PC-3 (cell line): Measurements from ENCODE around the gene CRTAC1.

Source experiments
- EZH2 ChIP-seq: fragments of 300-600 bp; sonication (generic); IDR thresholded peaks from one replicate; pipeline ENCODE4 v1.6.1; 2017; ENCODE audit warnings: antibody characterized with exemption, mild to moderate bottlenecking, low read length; ENCODE audit not compliant: unreplicated experiment
- TF ChIP-seq, protein P1 (sequence below): fragments of 300-600 bp; sonication (generic); conservative IDR thresholded peaks from 2 replicates; pipeline ENCODE4 v1.5.1; 2017; ENCODE audit warnings: antibody characterized with exemption, low read depth, mild to moderate bottlenecking, low read length

GRCh38 chr10:97913193-97913592 lies 117.2 kb downstream of the CRTAC1 start:
- TF ChIP-seq, protein P1, sequence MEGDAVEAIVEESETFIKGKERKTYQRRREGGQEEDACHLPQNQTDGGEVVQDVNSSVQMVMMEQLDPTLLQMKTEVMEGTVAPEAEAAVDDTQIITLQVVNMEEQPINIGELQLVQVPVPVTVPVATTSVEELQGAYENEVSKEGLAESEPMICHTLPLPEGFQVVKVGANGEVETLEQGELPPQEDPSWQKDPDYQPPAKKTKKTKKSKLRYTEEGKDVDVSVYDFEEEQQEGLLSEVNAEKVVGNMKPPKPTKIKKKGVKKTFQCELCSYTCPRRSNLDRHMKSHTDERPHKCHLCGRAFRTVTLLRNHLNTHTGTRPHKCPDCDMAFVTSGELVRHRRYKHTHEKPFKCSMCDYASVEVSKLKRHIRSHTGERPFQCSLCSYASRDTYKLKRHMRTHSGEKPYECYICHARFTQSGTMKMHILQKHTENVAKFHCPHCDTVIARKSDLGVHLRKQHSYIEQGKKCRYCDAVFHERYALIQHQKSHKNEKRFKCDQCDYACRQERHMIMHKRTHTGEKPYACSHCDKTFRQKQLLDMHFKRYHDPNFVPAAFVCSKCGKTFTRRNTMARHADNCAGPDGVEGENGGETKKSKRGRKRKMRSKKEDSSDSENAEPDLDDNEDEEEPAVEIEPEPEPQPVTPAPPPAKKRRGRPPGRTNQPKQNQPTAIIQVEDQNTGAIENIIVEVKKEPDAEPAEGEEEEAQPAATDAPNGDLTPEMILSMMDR, result no peak
- TF ChIP-seq EZH2, result no peak
